Lower leg skin (tissue), 4 donors: Measurements from ENCODE around the gene LRRC74B. TPM values are rescaled to one million over a fixed set of nuclear protein-coding genes. Genes with fewer than 3 reads are reported as not detected.

Source experiments
- DNase-seq, 2 donors: peaks; one replicate each; pipeline ENCODE4 v3.0.0-alpha.2; 2019; ENCODE audit warnings: low spot score in 2 of 2
- H3K4me3 ChIP-seq: fragments of 200-600 bp; sonication (generic); 2 replicates; pipeline ENCODE4 v1.5.1; 2017; ENCODE audit warnings: mild to moderate bottlenecking, low read depth; ENCODE audit not compliant: poor library complexity, severe bottlenecking
- POLR2A ChIP-seq, 2 donors: fragments of 450-650 bp; IDR thresholded peaks; one replicate each; pipeline ENCODE4 v1.6.1; 2016 to 2017; ENCODE audit warnings: antibody characterized with exemption in 2 of 2, mild to moderate bottlenecking in 1 of 2, moderate library complexity in 1 of 2
- WGBS, 2 donors: methylation state at CpG; one replicate each; pipeline ENCODE4 v1.1.5; 2018; 5-methylcytosine and 5-hydroxymethylcytosine counted together
- intact Hi-C: fragments of 100-400 bp; cut with DNase I; formaldehyde crosslinking; loops from one replicate; pipeline ENCODE4 v1.15.0; 2023; ENCODE audit warnings: low total_unique reads
- total RNA-seq, 4 donors: library from RNA; depleted of rRNA; stranded (reverse); fragments of >200 nt; gene quantifications; one replicate each; pipeline ENCODE4 v1.1.0, GENCODE V29; 2016
- TF ChIP-seq, protein P1 (sequence below), 3 donors: fragments of 450-650 bp; IDR thresholded peaks; one replicate each; pipeline ENCODE4 v1.5.1; 2016; ENCODE audit warnings: antibody characterized with exemption in 3 of 3, mild to moderate bottlenecking in 3 of 3, moderate library complexity in 2 of 3

LRRC74B gene
- total RNA-seq, 4 donors from 2014 or later = not detected

DNA sequence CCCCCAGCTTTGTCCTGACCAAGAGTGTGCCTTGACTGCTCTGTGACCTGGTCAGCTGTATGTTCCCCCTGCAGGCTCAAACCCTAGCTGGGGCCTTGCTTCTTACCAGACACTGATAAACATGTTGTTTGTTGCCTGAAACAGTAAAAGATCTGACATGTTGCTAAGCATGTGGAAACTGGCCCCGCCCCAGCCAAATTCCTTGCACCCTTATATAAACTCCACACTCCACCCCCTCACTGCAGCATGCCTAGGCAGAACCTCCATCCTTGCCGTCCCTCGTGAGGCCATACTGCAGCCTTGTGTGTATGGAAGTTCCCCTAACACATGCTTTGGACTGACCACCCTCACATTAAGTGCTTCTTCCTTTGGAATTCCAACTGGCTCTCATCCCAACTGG, 27.3 kb downstream of the LRRC74B start:
- intact Hi-C loops = no loop called here
- 44 to 55% methylated on average over 3 of the region's 3 CpGs for WGBS, 2 donors
- no peak for DNase-seq

DNA sequence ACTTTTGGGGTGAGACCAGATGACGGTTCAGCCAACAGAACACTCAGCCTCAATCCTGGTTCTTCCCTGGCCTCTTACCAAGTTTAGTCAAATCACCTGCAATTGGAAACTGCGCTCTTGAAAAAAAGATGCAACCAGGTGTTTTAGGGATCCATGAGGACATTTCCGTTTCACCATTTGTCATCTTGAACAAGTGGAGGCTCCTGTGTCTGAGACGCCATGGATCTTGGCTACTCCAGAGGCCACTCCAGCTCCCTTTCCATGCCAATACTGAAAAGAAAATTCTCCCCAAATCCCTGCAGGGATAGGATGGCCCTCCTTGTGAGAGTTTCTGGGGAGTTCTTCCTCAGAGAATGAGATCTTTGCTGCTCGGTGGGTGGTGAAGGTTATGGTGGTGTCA, 27.7 kb downstream of the LRRC74B start:
- no peak for TF ChIP-seq POLR2A (IDR thresholded peaks at IDR 0.05)
- TF ChIP-seq, protein P1, sequence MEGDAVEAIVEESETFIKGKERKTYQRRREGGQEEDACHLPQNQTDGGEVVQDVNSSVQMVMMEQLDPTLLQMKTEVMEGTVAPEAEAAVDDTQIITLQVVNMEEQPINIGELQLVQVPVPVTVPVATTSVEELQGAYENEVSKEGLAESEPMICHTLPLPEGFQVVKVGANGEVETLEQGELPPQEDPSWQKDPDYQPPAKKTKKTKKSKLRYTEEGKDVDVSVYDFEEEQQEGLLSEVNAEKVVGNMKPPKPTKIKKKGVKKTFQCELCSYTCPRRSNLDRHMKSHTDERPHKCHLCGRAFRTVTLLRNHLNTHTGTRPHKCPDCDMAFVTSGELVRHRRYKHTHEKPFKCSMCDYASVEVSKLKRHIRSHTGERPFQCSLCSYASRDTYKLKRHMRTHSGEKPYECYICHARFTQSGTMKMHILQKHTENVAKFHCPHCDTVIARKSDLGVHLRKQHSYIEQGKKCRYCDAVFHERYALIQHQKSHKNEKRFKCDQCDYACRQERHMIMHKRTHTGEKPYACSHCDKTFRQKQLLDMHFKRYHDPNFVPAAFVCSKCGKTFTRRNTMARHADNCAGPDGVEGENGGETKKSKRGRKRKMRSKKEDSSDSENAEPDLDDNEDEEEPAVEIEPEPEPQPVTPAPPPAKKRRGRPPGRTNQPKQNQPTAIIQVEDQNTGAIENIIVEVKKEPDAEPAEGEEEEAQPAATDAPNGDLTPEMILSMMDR (IDR thresholded peaks at IDR 0.05) = no peak
- no peak for DNase-seq
- 78 to 86% methylated on average over 5 of the region's 5 CpGs for WGBS, 2 donors
- intact Hi-C loops = no loop called here
- H3K4me3 ChIP-seq = no peak overlapping the region

More for the DNA sequence above, 27.3 kb downstream of the LRRC74B start:
- H3K4me3 ChIP-seq = no peak overlapping the region
- TF ChIP-seq, protein P1 (IDR thresholded peaks at IDR 0.05) = no peak
- TF ChIP-seq POLR2A (IDR thresholded peaks at IDR 0.05) = no peak

DNA sequence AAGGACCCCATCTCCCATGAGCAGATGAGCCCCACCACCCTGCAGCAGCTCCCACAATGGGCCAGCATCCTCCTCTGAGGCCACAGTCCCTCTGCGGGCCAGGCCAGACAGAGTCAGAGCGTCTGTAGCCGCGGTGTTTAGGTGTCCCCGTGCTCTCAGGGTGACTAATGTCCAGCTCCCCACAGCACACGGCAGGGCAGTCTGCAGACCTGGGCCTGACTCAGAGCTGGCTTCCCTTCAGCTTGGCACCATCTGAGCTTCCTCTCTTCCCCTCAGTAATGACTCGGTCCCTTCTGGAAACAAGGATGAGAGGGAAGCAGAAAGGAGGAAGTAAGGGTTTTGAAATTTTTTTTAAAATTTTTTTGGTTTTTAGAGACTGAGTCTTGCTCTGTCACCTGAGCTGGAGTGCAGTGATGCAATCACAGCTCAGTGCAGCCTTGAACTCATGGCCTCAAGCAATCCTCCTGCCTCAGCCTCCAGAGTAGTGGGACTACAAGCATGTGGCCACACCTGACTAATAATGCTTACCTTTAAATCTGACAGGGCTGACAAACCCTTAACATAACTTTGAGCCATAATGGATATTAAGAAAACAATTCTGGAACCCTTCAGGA, 28.5 kb downstream of the LRRC74B start:
- TF ChIP-seq, protein P1 (IDR thresholded peaks at IDR 0.05) = no peak
- no peak for TF ChIP-seq POLR2A (IDR thresholded peaks at IDR 0.05)
- intact Hi-C loops = no loop called here
- no peak for DNase-seq
- no peak overlapping the region for H3K4me3 ChIP-seq
- whole genome bisulfite sequencing, 2 donors = 60 to 68% methylated on average over 7 of the region's 7 CpGs

DNA sequence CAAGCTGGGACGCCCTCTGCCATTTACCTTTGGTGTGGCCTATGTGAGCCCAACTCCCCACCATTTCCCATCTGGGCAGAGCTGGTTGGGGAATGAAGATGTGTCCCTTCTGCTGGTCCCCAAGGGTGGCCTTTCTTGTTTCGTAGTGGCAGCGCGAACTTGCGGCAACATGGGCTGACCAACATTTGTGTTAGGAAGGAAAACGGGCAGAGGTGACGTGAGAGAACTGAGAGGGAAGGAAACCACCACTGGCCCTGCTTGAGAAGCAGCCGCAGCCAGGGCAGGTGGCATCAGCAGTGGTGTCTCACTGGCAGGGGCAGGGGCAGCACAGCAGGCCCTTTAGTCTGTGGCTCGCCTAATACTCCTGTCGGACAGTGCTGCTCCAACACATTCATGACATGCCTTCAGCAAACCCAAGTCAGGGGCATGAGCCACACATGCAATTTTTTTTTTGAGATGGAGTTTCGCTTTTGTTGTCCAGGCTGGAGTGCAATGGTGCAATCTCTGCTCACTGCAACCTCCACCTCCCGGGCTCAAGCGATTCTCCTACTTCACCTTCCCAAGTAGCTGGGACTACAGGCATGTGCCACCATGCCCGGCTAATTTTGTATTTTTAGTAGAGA, 29.9 kb downstream of the LRRC74B start:
- WGBS, 2 donors = 88 to 93% methylated on average over 14 of the region's 14 CpGs
- TF ChIP-seq POLR2A (IDR thresholded peaks at IDR 0.05) = no peak
- TF ChIP-seq, protein P1 (IDR thresholded peaks at IDR 0.05) = no peak
- H3K4me3 ChIP-seq = no peak overlapping the region
- no peak for DNase-seq
- intact Hi-C loops = no loop called here

DNA sequence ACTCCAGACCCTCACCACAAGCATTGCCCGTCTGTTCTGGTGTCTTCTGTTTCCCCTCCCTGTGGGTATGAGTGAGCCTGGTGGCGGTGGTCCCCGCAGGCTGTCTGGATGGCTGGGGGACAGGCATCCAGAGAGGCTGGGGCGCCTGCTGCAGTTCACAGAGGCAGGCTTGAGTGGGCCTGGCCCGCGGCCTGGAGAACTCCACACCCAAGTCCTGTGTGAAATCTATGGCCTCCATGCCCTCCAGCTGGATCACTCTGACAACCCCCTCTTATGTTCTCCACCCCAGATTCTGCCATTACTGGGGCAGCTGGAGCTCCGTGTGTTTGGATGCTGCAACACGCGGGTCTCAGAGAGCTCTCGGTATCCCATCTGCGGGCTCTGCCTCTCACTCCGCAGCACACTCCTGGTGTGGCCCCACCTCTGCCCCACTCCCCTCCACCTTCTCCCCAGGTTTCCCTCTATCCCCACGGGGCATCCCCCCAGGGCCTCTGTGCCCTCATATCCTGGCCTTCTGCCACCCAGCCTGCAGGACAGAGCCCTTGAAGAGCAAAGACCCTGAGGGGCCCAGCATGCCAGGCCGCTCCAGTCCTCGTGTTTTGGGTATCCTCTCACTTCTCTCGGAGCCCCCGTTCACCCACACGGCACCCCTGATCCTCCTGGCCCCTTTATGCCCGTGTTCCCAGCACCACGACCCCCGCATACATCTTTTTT, 31.3 kb downstream of the LRRC74B start:
- whole genome bisulfite sequencing, 2 donors = 79 to 81% methylated on average over 21 of the region's 21 CpGs
- intact Hi-C loops = no loop called here
- no peak for TF ChIP-seq POLR2A (IDR thresholded peaks at IDR 0.05)
- TF ChIP-seq, protein P1 (IDR thresholded peaks at IDR 0.05) = no peak
- H3K4me3 ChIP-seq = no peak overlapping the region
- no peak for DNase-seq
